Transverse colon (tissue), 4 donors: Measurements from ENCODE around the gene TM9SF1.

Experiments used
- EP300 ChIP-seq: sonication (generic); formaldehyde crosslinking; IDR thresholded peaks from one replicate; pipeline ENCODE4 v1.6.1; 2017; ENCODE audit warnings: antibody characterized with exemption, low read depth
- POLR2A ChIP-seq: fragments of 450-650 bp; IDR thresholded peaks from one replicate; pipeline ENCODE4 v1.6.1; 2016; ENCODE audit warnings: antibody characterized with exemption, mild to moderate bottlenecking, moderate library complexity
- POLR2AphosphoS5 ChIP-seq, 3 donors: sonication (generic); formaldehyde crosslinking; IDR thresholded peaks; one replicate each; pipeline ENCODE4 v1.6.1; 2016; ENCODE audit warnings: antibody characterized with exemption in 3 of 3
- TF ChIP-seq, protein P1 (sequence below), 5 experiments: fragments of 200-600 bp in 3 of 5; fragments of 450-650 bp in 2 of 5; sonication (generic) in 3 of 5; IDR thresholded peaks; 1 replicate in 2 of 5; 2 replicates in 3 of 5; pipeline ENCODE4 v1.5.1; 2016 to 2017; ENCODE audit warnings: antibody characterized with exemption in 5 of 5, inconsistent platforms in 3 of 5, mild to moderate bottlenecking in 2 of 5, moderate library complexity in 1 of 5

DNA sequence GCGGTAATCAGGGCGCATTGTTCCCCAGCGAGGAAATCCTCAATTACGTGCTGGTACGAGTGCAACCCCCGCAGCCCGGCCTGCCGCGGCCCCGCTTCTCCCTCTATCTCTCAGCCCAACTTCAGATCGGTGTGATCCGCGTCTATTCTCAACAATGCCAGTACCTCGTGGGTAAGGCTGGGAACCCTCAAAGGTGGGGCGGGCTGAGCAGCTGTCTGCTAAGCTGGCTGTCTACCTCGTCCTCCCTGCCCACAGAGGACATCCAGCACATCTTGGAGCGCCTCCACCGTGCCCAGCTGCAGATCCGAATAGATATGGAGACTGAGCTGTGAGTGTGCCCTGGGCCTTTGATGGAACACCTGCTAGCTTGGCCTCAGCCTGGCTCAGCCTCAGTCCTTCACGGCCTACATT lies 22.4 kb downstream of the TM9SF1 start:
- TF ChIP-seq, protein P1, sequence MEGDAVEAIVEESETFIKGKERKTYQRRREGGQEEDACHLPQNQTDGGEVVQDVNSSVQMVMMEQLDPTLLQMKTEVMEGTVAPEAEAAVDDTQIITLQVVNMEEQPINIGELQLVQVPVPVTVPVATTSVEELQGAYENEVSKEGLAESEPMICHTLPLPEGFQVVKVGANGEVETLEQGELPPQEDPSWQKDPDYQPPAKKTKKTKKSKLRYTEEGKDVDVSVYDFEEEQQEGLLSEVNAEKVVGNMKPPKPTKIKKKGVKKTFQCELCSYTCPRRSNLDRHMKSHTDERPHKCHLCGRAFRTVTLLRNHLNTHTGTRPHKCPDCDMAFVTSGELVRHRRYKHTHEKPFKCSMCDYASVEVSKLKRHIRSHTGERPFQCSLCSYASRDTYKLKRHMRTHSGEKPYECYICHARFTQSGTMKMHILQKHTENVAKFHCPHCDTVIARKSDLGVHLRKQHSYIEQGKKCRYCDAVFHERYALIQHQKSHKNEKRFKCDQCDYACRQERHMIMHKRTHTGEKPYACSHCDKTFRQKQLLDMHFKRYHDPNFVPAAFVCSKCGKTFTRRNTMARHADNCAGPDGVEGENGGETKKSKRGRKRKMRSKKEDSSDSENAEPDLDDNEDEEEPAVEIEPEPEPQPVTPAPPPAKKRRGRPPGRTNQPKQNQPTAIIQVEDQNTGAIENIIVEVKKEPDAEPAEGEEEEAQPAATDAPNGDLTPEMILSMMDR (IDR thresholded peaks at IDR 0.05), result no peak
- no peak for TF ChIP-seq EP300
- no peak for TF ChIP-seq POLR2AphosphoS5 (IDR thresholded peaks at IDR 0.05)
- TF ChIP-seq POLR2A, result no peak
